ENCODE data around the gene CDK5R2. TPM values are rescaled to one million over a fixed set of nuclear protein-coding genes. Genes with fewer than 3 reads are reported as not detected.
A peak's percentile ranks its signal among the peaks of the same experiment; 100 is the strongest.

The CDK5R2 gene
- polyA plus RNA-seq, 2 of the 4 experiments (the other 2 are of a cell fraction): 0.63 to 0.94 TPM

GRCh38 chr2:218995972-218996711 is 36.7 kb downstream of the CDK5R2 start:
- TF ChIP-seq HOXA7 (CRISPR knock-in tag; IDR thresholded peaks at IDR 0.05) (no peak), CEBPB (IDR thresholded peaks at IDR 0.05) (no peak), CHD4 (IDR thresholded peaks at IDR 0.05; ENCODE audit: borderline replicate concordance) (no peak), MAZ (IDR thresholded peaks at IDR 0.05; ENCODE audit: borderline replicate concordance, low read depth, low read length) (peak; percentile 91), PBX3 (IDR thresholded peaks at IDR 0.05) (no peak), CTCF (IDR thresholded peaks at IDR 0.05) (peak; percentile 87), PHF8 (IDR thresholded peaks at IDR 0.05; ENCODE audit: borderline replicate concordance, low read depth) (peak; percentile 61; the same call in 1 of the 2 replicates), ZSCAN20 (CRISPR knock-in tag; IDR thresholded peaks at IDR 0.05) (no peak), BHLHE40 (IDR thresholded peaks at IDR 0.05; ENCODE audit: low read depth, low read length) (no peak), TFCP2L1 (CRISPR knock-in tag; IDR thresholded peaks at IDR 0.05) (0 out of 2 replicates have a peak, but pooled peaks have one; percentile 19), RARB (CRISPR knock-in tag; IDR thresholded peaks at IDR 0.05) (no peak), CBX8 (IDR thresholded peaks at IDR 0.05) (no peak), MAX (IDR thresholded peaks at IDR 0.05) (peak; percentile 40; the same call in 1 of the 2 replicates), POLR2A (IDR thresholded peaks at IDR 0.05; ENCODE audit: low read length) (peak; percentile 84), RAD21 (conservative IDR thresholded peaks at IDR 0.05 in 1 of 2, IDR thresholded peaks at IDR 0.05 in 1 of 2) (peak; percentile 74 to 80), BCL3 (IDR thresholded peaks at IDR 0.05) (no peak), JUN (IDR thresholded peaks at IDR 0.05) (0 out of 5 replicates have a peak, but pooled peaks of 1 of the 2 experiments have one; percentile 27), SMC3 (IDR thresholded peaks at IDR 0.05) (peak; percentile 80), GATA3 (IDR thresholded peaks at IDR 0.05; ENCODE audit: borderline replicate concordance) (no peak)
- peaks cover 10% of the 10 kb centered on the region for H3K4me1 ChIP-seq
- H3K4me3 ChIP-seq: peak overlapping the region; percentile 49
- H3K4me2 ChIP-seq: peak overlapping the region; percentile 99
- FAIRE-seq (no peak), DNase-seq (ENCODE audit: low read depth in 1 of 2, low spot score in 1 of 2) (peak; percentile 87), ATAC-seq (peak; percentile 78 to 93)
- H3K9me3 ChIP-seq: no peaks in the 10 kb centered on the region
- H3K27ac ChIP-seq: peak overlapping the region; percentile 79 to 84
- CTCF ChIA-PET: interaction anchor here (0.5 to 6.2 kb wide), 38 partner anchors 8 to 320 kb away, joined by 3 to 101 read pairs (median 5); partner anchors contain the start of genes CDK5R2 and FEV
- WGBS (ENCODE audit: missing lambda C conversion rate): 10% methylated on average over 33 of the region's 43 CpGs
- POLR2A ChIA-PET: no interaction called here

- POLR2A ChIA-PET: no interaction called here
- DNase-seq (ENCODE audit: low read depth in 1 of 2, low spot score in 1 of 2) (no peak), ATAC-seq (no peak), FAIRE-seq (no peak)
- TF ChIP-seq BHLHE40 (IDR thresholded peaks at IDR 0.05; ENCODE audit: low read depth, low read length) (no peak), FOSL2 (IDR thresholded peaks at IDR 0.05) (no peak), FOSL2 (CRISPR knock-in tag; IDR thresholded peaks at IDR 0.05) (no peak), NPAS2 (CRISPR knock-in tag; IDR thresholded peaks at IDR 0.05; ENCODE audit: borderline replicate concordance) (no peak), EHF (CRISPR knock-in tag; IDR thresholded peaks at IDR 0.05) (no peak), EP300 (IDR thresholded peaks at IDR 0.05) (no peak), HES2 (IDR thresholded peaks at IDR 0.05) (no peak)
- peaks cover 12% of the 10 kb centered on the region for H3K4me1 ChIP-seq
- CTCF ChIA-PET: interaction anchor here (1.1 to 6.2 kb wide), 16 partner anchors 7 to 298 kb away, joined by 3 to 101 read pairs (median 12); partner anchors contain the start of gene FEV
- peak overlapping the region; percentile 99; the same call in 2 of the 3 replicates for H3K4me2 ChIP-seq
- no peaks in the 10 kb centered on the region for H3K9me3 ChIP-seq
- peak overlapping the region; percentile 49; the same call in 1 of the 3 replicates for H3K4me3 ChIP-seq
- 79% methylated on average over 2 of the region's 4 CpGs for WGBS (ENCODE audit: missing lambda C conversion rate)
- peak overlapping the region in 1 of 2 experiments; percentile 84; a peak in 3 of 6 replicates for H3K27ac ChIP-seq
These were observed 37.5 kb downstream of the CDK5R2 start for GRCh38 chr2:218996937-218997336.

Data from A549 (cell line).